ENCODE data around the gene KCTD2.
A peak's percentile ranks its signal among the peaks of the same experiment; 100 is the strongest.
"Not testable (repeated sequence)": the region's sequence is repeated elsewhere in the genome, so short reads cannot be mapped to it uniquely, and the experiment has no call there.

Gene KCTD2

DNA sequence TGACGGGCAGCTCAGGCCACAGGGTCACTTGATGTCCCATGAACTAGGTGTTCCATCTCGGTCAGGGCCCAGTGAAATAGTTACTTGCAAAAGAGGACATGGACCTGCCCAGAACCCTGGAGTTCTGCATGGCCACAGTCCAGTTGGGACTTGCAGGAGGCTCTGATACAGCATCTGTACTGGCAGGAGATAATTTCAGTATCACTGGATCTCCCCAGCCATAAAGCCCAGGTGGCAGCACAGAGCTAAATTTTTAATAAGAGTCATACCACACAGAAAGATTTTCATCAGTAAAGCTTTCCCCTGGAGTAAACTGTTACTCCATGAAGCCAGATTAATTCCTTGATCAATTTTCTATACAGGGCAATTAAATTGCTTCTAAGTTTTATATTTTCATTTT lies 22.8 kb downstream of the KCTD2 start:
- in situ Hi-C loops (cut with HindIII; ENCODE audit: low sequenced_read_pairs): no loop called here
- no peak overlapping the region for H3K4me3 ChIP-seq (ENCODE audit: low read depth, low read length)
- TF ChIP-seq, protein P1, sequence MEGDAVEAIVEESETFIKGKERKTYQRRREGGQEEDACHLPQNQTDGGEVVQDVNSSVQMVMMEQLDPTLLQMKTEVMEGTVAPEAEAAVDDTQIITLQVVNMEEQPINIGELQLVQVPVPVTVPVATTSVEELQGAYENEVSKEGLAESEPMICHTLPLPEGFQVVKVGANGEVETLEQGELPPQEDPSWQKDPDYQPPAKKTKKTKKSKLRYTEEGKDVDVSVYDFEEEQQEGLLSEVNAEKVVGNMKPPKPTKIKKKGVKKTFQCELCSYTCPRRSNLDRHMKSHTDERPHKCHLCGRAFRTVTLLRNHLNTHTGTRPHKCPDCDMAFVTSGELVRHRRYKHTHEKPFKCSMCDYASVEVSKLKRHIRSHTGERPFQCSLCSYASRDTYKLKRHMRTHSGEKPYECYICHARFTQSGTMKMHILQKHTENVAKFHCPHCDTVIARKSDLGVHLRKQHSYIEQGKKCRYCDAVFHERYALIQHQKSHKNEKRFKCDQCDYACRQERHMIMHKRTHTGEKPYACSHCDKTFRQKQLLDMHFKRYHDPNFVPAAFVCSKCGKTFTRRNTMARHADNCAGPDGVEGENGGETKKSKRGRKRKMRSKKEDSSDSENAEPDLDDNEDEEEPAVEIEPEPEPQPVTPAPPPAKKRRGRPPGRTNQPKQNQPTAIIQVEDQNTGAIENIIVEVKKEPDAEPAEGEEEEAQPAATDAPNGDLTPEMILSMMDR (IDR thresholded peaks at IDR 0.05; ENCODE audit: low read depth, low read length): peak; percentile 42
- no peak for DNase-seq (ENCODE audit: low read depth, low spot score)

DNA sequence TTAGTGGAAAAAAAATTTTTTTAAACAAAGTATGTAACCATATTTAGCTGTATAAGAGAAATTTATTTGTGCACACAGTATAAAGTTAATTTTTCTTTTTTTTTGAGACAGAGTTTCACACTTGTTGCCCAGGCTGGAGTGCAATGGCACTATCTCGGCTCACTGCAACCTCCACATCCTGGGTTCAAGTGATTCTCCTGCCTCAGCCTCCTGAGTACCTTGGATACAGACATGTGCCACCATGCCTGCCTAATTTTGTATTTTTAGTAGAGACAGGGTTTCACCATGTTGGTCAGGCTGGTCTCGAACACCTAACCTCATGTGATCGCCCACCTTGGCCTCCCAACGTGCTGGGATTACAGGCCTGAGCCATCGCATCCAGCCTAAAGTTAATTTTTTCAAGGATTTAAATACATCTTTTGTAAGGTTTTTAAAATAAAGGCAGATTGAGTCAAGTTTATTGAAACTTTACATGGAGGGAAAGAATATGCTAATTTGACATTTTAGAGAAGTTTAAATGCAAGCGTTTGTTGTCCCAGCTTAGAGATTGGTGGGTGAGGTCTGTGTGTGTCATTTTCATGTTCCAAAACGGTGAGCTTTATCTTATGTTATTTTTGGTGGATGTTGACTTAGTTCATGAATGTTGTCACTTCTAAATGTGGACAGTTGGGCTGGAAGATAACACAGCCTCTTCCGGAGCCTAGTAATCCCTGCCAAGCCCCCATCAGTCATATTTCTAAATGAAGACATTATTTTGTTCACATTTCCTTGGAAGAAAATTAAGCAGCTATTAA lies 24.6 kb downstream of the KCTD2 start:
- H3K4me3 ChIP-seq (ENCODE audit: low read depth, low read length); in situ Hi-C loops (cut with HindIII; ENCODE audit: low sequenced_read_pairs); DNase-seq (ENCODE audit: low read depth, low spot score): not testable (repeated sequence)

DNA sequence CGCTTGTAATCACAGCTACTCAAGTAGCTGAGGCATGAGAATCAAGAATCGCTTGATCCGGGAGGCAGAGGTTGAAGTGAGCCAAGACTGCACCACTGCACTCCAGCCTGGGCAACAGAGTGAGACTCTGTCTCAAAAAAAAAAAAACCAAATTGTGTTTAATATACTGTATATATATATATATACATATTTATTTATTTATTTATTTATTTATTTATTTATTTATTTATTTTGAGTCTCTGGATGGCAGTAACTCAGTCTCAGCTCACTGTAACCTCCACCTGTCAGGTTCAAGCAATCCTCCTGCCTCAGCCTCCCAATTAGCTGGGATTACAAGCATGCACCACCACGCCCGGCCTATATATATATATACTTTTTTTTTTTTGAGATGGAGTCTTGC lies 25.9 kb downstream of the KCTD2 start:
- H3K4me3 ChIP-seq (ENCODE audit: low read depth, low read length); in situ Hi-C loops (cut with HindIII; ENCODE audit: low sequenced_read_pairs); DNase-seq (ENCODE audit: low read depth, low spot score): not testable (repeated sequence)

DNA sequence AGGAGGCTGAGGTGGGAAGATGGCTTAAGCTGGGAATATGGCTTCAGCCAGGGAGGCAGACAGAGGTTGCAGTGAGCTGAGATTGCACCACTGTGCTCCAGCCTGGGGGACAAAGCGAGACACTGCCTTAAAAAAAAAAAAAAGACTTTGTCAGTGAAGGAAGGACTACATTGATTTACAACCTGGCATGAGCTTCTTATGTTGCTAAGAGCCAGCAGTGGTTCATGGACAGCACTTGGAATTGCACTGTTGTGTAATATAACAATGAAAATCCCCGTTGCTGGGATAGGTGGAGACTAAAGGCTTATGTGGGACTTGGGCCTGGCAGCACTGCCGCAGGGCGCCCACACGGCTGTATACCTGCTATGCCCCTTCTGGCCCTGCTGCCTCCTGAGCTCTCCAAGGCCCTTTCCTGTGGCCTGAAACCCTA lies 26.6 kb downstream of the KCTD2 start:
- no peak for DNase-seq (ENCODE audit: low read depth, low spot score)
- TF ChIP-seq, protein P1 (IDR thresholded peaks at IDR 0.05; ENCODE audit: low read depth, low read length): no peak
- in situ Hi-C loops (cut with HindIII; ENCODE audit: low sequenced_read_pairs): no loop called here
- no peak overlapping the region for H3K4me3 ChIP-seq (ENCODE audit: low read depth, low read length)

DNA sequence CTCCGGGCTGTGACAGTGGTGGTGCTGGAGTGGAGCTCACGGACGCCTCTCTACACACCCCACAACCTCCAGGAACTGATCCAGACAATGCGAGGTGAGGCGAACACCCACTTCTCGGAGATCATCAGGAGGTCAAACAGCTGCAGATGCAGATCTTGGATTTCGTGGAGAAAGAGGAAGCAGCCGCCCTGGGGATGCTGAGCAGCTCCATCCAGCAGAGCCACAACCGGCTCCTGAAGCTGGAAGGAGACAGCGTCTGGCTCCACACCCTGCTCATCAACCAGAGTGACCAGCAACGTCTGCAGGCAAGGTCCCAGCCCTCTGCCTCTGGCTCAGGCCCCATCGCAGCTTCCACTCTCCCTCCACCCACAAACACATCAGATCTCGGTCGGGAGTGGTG lies 27.5 kb downstream of the KCTD2 start:
- no peak overlapping the region for H3K4me3 ChIP-seq (ENCODE audit: low read depth, low read length)
- TF ChIP-seq, protein P1 (IDR thresholded peaks at IDR 0.05; ENCODE audit: low read depth, low read length): no peak
- in situ Hi-C loops (cut with HindIII; ENCODE audit: low sequenced_read_pairs): no loop called here
- no peak for DNase-seq (ENCODE audit: low read depth, low spot score)

DNA sequence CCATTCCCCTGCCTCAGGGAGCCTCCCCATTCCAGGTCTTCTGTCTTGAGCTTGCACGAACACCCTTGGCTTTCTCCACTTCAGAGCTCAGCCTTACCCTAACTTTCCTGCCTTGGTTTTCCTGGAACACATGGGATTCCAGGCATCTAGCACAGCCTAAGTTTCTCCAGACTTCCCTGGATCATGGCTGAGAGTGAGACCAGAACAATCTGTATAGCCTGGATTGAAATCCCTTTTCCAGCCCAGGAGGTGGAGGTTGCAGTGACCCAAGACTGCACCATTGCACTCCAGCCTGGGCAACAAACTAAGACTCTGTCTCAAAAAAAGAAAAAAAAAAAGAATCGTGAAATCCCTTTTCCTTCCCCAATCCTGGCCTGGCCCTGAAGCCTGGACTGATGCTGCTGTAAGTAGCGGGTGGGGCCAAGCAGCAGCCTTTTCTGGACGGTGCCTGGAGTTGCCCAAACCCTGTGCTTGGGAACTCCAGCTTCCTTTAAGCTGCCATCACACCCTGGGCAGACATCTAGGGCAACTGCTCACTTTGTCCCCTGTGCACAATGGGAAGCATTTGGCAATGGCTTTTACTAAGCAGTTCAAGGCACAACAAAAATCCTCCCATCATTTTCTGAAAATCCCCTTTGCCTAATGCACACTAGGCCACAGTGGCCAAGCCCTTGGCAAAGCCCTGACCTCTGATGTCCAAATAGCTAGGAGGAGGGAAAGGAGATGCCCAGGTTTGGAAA lies 28.7 kb downstream of the KCTD2 start:
- no peak for DNase-seq (ENCODE audit: low read depth, low spot score)
- H3K4me3 ChIP-seq (ENCODE audit: low read depth, low read length): no peak overlapping the region
- TF ChIP-seq, protein P1 (IDR thresholded peaks at IDR 0.05; ENCODE audit: low read depth, low read length): no peak
- in situ Hi-C loops (cut with HindIII; ENCODE audit: low sequenced_read_pairs): no loop called here

DNA sequence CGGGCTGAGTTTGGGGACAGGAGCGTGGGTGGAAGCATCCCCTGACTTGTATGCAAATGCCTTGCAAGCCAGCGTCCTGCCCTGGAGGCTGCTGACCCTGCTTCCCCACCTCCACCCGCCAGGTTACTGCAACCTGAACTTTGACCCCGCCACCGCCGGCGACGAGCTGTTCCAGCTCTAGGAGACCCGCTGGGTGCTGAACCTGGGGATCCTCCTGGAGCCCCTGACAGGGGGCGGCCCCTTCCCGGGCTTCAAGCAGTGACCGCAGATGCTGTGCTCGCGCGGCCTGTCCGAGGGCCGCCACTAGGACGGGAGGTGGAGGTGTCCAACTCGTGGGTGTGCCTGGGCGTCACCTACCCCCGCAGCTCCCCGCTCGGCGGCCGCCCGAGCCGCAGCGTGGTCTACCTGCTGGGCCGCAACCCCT lies 30.1 kb downstream of the KCTD2 start:
- DNase-seq (ENCODE audit: low read depth, low spot score): no peak
- TF ChIP-seq, protein P1 (IDR thresholded peaks at IDR 0.05; ENCODE audit: low read depth, low read length): no peak
- in situ Hi-C loops (cut with HindIII; ENCODE audit: low sequenced_read_pairs): no loop called here
- no peak overlapping the region for H3K4me3 ChIP-seq (ENCODE audit: low read depth, low read length)

Data from astrocyte of the spinal cord (primary cell).